ENCODE measurements around the gene RASGRP1. TPM values are rescaled to one million over a fixed set of nuclear protein-coding genes. Genes with fewer than 3 reads are reported as not detected.

RASGRP1 gene
- total RNA-seq, 1 donor from 2014 or later = 2.3 TPM

DNA sequence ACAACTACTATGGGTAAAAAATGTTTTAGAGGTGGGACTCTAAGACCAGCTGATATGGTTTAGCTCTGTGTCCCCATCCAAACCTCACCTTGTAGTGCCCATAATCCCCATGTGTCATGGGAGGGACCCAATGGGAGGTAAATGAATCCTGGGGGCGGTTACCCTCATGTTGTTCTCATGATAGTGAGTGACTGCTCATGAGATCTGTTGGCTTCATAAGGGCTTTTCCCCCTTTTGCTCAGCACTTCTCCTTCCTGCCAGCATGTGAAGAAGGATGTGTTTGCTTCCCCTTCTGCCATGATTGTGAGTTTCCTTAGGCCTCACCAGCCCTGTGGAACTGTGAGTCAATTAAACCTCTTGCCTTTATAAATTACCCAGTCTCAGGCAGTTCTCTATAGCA lies 65.0 kb downstream of the RASGRP1 start:
- Histone ChIP-seq H3K4me1 (no peaks in the 10 kb centered on the region), H3K36me3 (peaks cover 2% of the 10 kb centered on the region), H3K27me3 (ENCODE audit: low read depth) (no peaks in the 10 kb centered on the region), H3K27ac (no peak overlapping the region), H3K4me3 (no peak overlapping the region), H3K9me3 (no peaks in the 10 kb centered on the region)
- TF ChIP-seq, protein P1, sequence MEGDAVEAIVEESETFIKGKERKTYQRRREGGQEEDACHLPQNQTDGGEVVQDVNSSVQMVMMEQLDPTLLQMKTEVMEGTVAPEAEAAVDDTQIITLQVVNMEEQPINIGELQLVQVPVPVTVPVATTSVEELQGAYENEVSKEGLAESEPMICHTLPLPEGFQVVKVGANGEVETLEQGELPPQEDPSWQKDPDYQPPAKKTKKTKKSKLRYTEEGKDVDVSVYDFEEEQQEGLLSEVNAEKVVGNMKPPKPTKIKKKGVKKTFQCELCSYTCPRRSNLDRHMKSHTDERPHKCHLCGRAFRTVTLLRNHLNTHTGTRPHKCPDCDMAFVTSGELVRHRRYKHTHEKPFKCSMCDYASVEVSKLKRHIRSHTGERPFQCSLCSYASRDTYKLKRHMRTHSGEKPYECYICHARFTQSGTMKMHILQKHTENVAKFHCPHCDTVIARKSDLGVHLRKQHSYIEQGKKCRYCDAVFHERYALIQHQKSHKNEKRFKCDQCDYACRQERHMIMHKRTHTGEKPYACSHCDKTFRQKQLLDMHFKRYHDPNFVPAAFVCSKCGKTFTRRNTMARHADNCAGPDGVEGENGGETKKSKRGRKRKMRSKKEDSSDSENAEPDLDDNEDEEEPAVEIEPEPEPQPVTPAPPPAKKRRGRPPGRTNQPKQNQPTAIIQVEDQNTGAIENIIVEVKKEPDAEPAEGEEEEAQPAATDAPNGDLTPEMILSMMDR (IDR thresholded peaks at IDR 0.05) = no peak
- no peak for DNase-seq
- ATAC-seq = no peak
- intact Hi-C loops (cut with DNase I) = no loop called here

DNA sequence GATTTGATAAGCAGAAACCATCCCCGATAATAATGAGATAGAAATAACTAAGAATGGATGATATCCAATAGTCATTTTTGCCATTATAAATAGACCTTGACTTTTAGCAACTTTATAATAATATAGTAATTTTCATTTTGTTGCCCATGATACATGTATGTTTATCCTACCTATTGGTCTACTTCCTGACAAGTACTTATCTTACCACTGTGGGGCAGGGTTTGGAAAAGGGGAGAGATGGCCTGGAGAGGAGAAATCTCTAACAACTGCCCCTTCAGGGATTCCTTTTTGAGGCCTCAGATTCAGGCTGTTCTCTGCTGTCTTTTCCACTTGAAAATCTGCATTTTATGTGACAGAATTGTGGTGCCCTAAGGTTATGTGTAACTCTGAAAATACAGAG lies 68.5 kb downstream of the RASGRP1 start:
- DNase-seq = no peak
- Histone ChIP-seq H3K9me3 (no peaks in the 10 kb centered on the region), H3K27me3 (ENCODE audit: low read depth) (no peaks in the 10 kb centered on the region), H3K36me3 (peaks cover 11% of the 10 kb centered on the region), H3K4me3 (no peak overlapping the region), H3K27ac (no peak overlapping the region), H3K4me1 (no peaks in the 10 kb centered on the region)
- TF ChIP-seq, protein P1 (IDR thresholded peaks at IDR 0.05) = no peak
- ATAC-seq = no peak
- intact Hi-C loops (cut with DNase I) = no loop called here

DNA sequence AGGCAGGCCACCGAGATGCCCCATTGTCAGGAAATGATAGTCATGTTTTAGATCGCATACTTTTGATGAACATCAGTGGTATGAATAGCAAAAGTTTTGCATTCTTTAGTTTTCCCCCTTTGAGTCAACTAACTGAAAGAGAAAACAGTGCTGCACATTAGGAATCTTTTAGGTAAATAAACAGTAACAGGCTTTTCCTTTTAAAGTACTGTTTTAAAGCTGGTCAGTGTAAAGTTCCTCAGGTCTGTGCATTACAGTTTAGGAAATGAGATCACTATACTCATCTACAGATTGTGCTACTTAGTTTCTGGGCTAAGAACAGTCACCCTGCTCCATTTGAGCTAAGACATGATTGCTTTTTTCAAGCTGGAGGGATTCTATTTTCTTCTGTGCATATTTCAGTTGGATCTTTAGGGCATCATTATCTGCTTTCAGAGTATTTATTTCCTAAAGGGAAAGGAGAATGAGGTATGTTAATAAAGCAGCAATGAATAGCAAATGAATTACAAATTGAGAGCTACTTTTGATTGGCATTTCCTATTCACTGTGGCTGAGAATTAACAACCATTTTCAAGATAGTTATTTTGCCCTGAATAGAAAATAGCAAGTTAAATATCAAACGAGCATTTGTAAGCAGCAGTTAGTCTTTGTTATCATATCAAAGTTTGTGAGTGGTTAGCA lies 74.2 kb downstream of the RASGRP1 start:
- Histone ChIP-seq H3K27ac (no peak overlapping the region), H3K4me3 (no peak overlapping the region), H3K36me3 (peaks cover 29% of the 10 kb centered on the region), H3K27me3 (ENCODE audit: low read depth) (no peaks in the 10 kb centered on the region), H3K4me1 (no peaks in the 10 kb centered on the region), H3K9me3 (no peaks in the 10 kb centered on the region)
- TF ChIP-seq, protein P1 (IDR thresholded peaks at IDR 0.05) = no peak
- no peak for DNase-seq
- ATAC-seq = no peak
- intact Hi-C loops (cut with DNase I) = no loop called here

DNA sequence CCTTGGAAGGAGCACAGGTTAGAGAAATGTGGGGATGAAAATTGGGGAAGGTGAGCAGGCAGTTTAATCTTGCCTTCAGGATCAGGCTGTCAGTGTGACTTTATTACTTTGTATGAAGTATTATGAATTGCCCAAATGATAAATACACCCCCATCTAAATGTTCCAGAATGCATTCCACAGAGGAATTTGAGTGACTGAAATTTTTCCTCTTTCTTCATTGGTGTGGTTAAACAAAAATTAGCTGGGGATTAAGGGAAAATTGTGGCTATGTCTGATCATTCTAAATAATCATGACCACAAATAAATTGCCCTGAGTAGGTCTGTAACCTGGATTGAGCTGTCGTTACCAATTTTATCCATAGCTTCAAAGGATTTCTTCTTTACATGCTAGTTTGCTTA lies 77.2 kb downstream of the RASGRP1 start:
- TF ChIP-seq, protein P1 (IDR thresholded peaks at IDR 0.05) = no peak
- ATAC-seq = no peak
- H3K9me3 ChIP-seq = no peaks in the 10 kb centered on the region

DNA sequence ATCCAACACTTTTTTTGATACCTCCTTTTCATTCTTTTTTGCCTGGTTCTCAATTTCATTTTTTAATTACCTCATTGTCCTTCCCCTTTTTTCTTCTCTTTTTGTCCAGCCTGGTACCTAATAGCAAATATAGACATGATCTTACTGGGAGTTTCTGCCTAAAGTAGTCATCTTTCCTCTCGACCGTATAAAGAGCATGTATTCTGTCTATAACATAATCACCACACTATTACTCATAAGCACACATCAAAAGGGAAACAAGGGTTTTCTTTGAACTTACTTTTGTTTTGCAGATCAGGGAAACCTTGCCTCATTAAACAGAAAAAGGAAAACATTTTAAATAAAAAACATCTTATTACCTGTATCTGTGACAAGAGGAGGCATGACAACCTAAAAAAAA lies 77.7 kb downstream of the RASGRP1 start:
- no peaks in the 10 kb centered on the region for H3K4me1 ChIP-seq
- intact Hi-C loops (cut with DNase I) = no loop called here

More for the DNA sequence above, 77.2 kb downstream of the RASGRP1 start:
- Histone ChIP-seq H3K4me3 (no peak overlapping the region), H3K4me1 (no peaks in the 10 kb centered on the region), H3K27me3 (ENCODE audit: low read depth) (no peaks in the 10 kb centered on the region), H3K36me3 (peaks cover 21% of the 10 kb centered on the region), H3K27ac (no peak overlapping the region)
- DNase-seq = no peak
- intact Hi-C loops (cut with DNase I) = no loop called here

More for the DNA sequence above, 77.7 kb downstream of the RASGRP1 start:
- Histone ChIP-seq H3K27ac (no peak overlapping the region), H3K4me3 (no peak overlapping the region), H3K9me3 (no peaks in the 10 kb centered on the region), H3K27me3 (ENCODE audit: low read depth) (no peaks in the 10 kb centered on the region), H3K36me3 (peaks cover 26% of the 10 kb centered on the region)
- TF ChIP-seq, protein P1 (IDR thresholded peaks at IDR 0.05) = no peak
- DNase-seq (no peak), ATAC-seq (no peak)

Measured in lower lobe of right lung (tissue), 2 donors.